Activated CD8-positive, alpha-beta T cell treated with anti-CD3 and anti-CD28 coated beads, Interleukin-2, amount 10 ng/mL, durations not matched to agents 7 days and 5 days (primary cell): ENCODE measurements around the gene CHST11. TPM values are rescaled to one million over a fixed set of nuclear protein-coding genes. Genes with fewer than 3 reads are reported as not detected.

Source experiments
- ATAC-seq: fragments of 150-1000 bp; cut with Tn5 transposase; one replicate; pipeline ENCODE4 v1.10.0; 2021; ENCODE audit warnings: moderate library complexity
- CTCF ChIA-PET: fragments of 350-600 bp; sonication (Branson Sonifier 250); formaldehyde crosslinking; loops from one replicate; lab custom pipeline; 2021; ENCODE audit warnings: antibody characterized with exemption; lab: Charles Lee
- POLR2A ChIA-PET: fragments of 350-600 bp; sonication (Branson Sonifier 250); formaldehyde crosslinking; loops from one replicate; lab custom pipeline; 2021; ENCODE audit warnings: antibody characterized with exemption; lab: Charles Lee
- DNase-seq: peaks from one replicate; pipeline ENCODE4 v3.0.0-alpha.2; 2020
- H3K27ac Mint-ChIP-seq: one replicate; pipeline ENCODE4 v1.8.0; 2021; ENCODE audit warnings: mild to moderate bottlenecking, mixed read lengths
- H3K27me3 Mint-ChIP-seq: one replicate; pipeline ENCODE4 v1.8.0; 2021; ENCODE audit warnings: low read depth, mixed read lengths
- H3K36me3 Mint-ChIP-seq: one replicate; pipeline ENCODE4 v1.8.0; 2021; ENCODE audit warnings: low read depth, mixed read lengths
- H3K4me1 Mint-ChIP-seq: one replicate; pipeline ENCODE4 v1.8.0; 2021; ENCODE audit warnings: low read depth, mixed read lengths
- H3K4me3 Mint-ChIP-seq: one replicate; pipeline ENCODE4 v1.8.0; 2021; ENCODE audit warnings: mild to moderate bottlenecking, mixed read lengths
- H3K9me3 Mint-ChIP-seq: one replicate; pipeline ENCODE4 v1.8.0; 2022; ENCODE audit warnings: mixed read lengths; ENCODE audit not compliant: insufficient read depth
- total RNA-seq, 2 experiments: library from RNA; stranded (reverse); gene quantifications; one replicate each; pipeline ENCODE4 v1.2.3, GENCODE V29; 2021

CHST11 gene
- total RNA-seq, 2 experiments from 2014 or later, result 82.1 to 85.2 TPM

GRCh38 chr12:104654665-104655609, 198.2 kb downstream of the CHST11 start:
- H3K4me1 Mint-ChIP-seq, result peaks cover 18% of the 10 kb centered on the region
- ChIA-PET POLR2A (no interaction called here), CTCF (interaction anchor here (0.8 to 1.9 kb wide), 5 partner anchors 9 to 273 kb away, joined by 3 to 8 read pairs (median 3); no protein-coding TSS in a partner anchor)
- H3K27ac Mint-ChIP-seq, result no peak overlapping the region
- ATAC-seq, result no peak
- H3K9me3 Mint-ChIP-seq, result no peaks in the 10 kb centered on the region
- H3K36me3 Mint-ChIP-seq, result peaks cover 16% of the 10 kb centered on the region
- no peak for DNase-seq
- no peak overlapping the region for H3K4me3 Mint-ChIP-seq
- H3K27me3 Mint-ChIP-seq, result no peaks in the 10 kb centered on the region

- CTCF ChIA-PET, result interaction anchor here (0.6 kb wide), 1 partner anchor 1616 kb away, joined by 3 read pairs; no protein-coding TSS in a partner anchor
- POLR2A ChIA-PET, result no interaction called here
- Mint-ChIP-seq H3K4me3 (no peak overlapping the region), H3K9me3 (no peaks in the 10 kb centered on the region), H3K27me3 (no peaks in the 10 kb centered on the region), H3K27ac (no peak overlapping the region), H3K36me3 (peaks cover 19% of the 10 kb centered on the region), H3K4me1 (peaks cover 28% of the 10 kb centered on the region)
- ATAC-seq (no peak), DNase-seq (no peak)
Measured at GRCh38 chr12:104656383-104656782, 199.6 kb downstream of the CHST11 start.

- Mint-ChIP-seq H3K4me1 (peaks cover 28% of the 10 kb centered on the region), H3K4me3 (no peak overlapping the region), H3K9me3 (no peaks in the 10 kb centered on the region), H3K27me3 (no peaks in the 10 kb centered on the region), H3K27ac (no peak overlapping the region), H3K36me3 (peaks cover 19% of the 10 kb centered on the region)
- POLR2A ChIA-PET, result no interaction called here
- no peak for ATAC-seq
- CTCF ChIA-PET, result interaction anchor here (0.7 kb wide), 1 partner anchor 10 kb away, joined by 4 read pairs; no protein-coding TSS in a partner anchor
- no peak for DNase-seq
Measured at GRCh38 chr12:104656921-104657320, 200.2 kb downstream of the CHST11 start.

DNA sequence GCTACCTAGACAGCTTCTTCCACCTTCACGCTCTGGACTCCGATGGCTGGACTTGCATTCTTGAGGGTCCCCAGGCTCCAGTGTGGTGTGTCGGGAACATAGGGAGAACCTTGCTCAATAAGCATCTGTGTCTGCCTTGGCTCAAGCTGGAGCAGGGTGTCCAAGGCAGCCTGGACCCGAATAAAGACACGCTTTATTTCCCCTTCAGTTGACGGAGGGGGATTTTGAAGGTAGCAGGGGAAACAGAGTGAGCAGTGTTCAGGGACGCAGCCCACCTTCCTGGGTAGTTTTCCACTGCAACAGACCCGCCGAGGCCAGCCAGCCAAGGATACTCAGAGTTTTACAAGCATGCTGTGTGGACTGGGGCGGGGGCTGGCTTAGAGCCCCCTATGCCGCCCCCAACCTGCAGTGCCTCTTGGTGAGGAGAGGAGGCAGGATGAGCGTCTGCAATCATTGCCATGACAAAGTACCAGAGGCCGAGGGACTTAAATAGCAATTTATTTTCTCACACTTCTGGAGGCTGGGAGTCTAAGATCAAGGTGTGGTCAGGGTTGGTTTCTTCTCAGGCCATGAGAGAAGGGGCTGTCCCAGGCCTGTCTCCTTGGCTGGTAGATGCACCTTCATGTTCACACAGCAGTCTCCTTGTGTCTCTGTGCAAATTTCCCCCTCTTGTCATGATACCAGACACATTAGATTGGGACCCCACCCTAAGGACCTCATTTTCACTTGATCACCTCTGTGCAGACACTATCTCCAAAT, 201.2 kb downstream of the CHST11 start:
- no peak overlapping the region for H3K27ac Mint-ChIP-seq
- H3K4me1 Mint-ChIP-seq, result peaks cover 25% of the 10 kb centered on the region
- peaks cover 18% of the 10 kb centered on the region for H3K36me3 Mint-ChIP-seq
- ChIA-PET POLR2A (no interaction called here), CTCF (interaction anchor here (0.7 kb wide), 1 partner anchor 9 kb away, joined by 4 read pairs; no protein-coding TSS in a partner anchor)
- no peaks in the 10 kb centered on the region for H3K27me3 Mint-ChIP-seq
- ATAC-seq, result no peak
- no peaks in the 10 kb centered on the region for H3K9me3 Mint-ChIP-seq
- no peak overlapping the region for H3K4me3 Mint-ChIP-seq
- no peak for DNase-seq

GRCh38 chr12:104659058-104659457, 202.3 kb downstream of the CHST11 start:
- H3K4me1 Mint-ChIP-seq, result peaks cover 14% of the 10 kb centered on the region
- DNase-seq (no peak), ATAC-seq (no peak)
- H3K4me3 Mint-ChIP-seq, result no peak overlapping the region
- H3K27ac Mint-ChIP-seq, result no peak overlapping the region
- ChIA-PET CTCF (no interaction called here), POLR2A (interaction anchor here (0.6 kb wide), 1 partner anchor 79 kb away, joined by 3 read pairs; no protein-coding TSS in a partner anchor)
- no peaks in the 10 kb centered on the region for H3K27me3 Mint-ChIP-seq
- no peaks in the 10 kb centered on the region for H3K9me3 Mint-ChIP-seq
- peaks cover 12% of the 10 kb centered on the region for H3K36me3 Mint-ChIP-seq

DNA sequence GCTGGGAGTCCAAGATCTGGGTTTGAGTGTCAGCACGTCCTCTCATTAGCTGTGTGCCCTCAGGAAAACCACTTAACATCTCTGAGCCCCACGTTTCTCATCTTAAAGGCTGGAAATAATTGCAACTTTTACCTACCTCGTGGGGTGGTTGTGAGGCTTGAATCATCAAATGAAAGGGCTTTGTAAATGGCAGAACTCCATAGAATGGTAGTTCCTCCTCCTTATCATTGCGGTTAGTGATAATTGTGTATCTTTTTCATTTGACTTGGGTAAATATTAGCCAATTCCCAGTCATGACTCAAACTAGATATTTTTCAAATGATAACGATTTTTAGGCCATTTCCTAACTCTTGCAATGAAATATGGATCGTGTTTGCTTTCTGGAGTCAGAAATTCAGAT, 205.5 kb downstream of the CHST11 start:
- DNase-seq (no peak), ATAC-seq (no peak)
- no peak overlapping the region for H3K4me3 Mint-ChIP-seq
- peaks cover 18% of the 10 kb centered on the region for H3K4me1 Mint-ChIP-seq
- H3K36me3 Mint-ChIP-seq, result peaks cover 15% of the 10 kb centered on the region
- ChIA-PET CTCF (interaction anchor here (1.3 to 2.7 kb wide), 2 partner anchors 22 to 281 kb away, joined by 3 to 11 read pairs; no protein-coding TSS in a partner anchor), POLR2A (no interaction called here)
- H3K9me3 Mint-ChIP-seq, result no peaks in the 10 kb centered on the region
- H3K27me3 Mint-ChIP-seq, result no peaks in the 10 kb centered on the region
- H3K27ac Mint-ChIP-seq, result no peak overlapping the region

DNA sequence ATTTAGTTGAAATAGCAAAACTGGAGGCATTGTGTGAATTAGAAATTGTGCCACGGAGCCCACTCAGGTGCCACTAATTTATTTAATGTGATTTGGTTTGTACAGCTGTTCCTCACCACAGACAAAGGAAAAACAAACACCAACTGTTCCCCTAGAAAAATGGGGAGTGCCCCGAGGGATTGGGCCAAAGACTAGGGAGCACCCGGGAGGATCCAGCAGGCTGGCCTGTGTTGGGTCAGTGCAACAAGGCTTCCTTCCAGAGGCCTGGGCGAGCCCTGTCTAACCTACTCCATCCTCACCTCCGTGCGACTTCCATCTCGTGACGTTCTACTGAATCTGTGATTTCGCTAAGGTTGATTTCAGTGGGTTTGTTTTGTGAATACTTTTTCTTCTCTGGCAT, 206.2 kb downstream of the CHST11 start:
- Mint-ChIP-seq H3K4me1 (peaks cover 19% of the 10 kb centered on the region), H3K9me3 (no peaks in the 10 kb centered on the region), H3K27me3 (no peaks in the 10 kb centered on the region), H3K4me3 (no peak overlapping the region), H3K27ac (no peak overlapping the region), H3K36me3 (peaks cover 14% of the 10 kb centered on the region)
- CTCF ChIA-PET, result interaction anchor here (0.9 to 2.7 kb wide), 3 partner anchors 9 to 282 kb away, joined by 3 to 11 read pairs (median 3); no protein-coding TSS in a partner anchor
- no peak for ATAC-seq
- POLR2A ChIA-PET, result interaction anchor here (0.6 kb wide), 1 partner anchor 24 kb away, joined by 3 read pairs; no protein-coding TSS in a partner anchor
- DNase-seq, result no peak

DNA sequence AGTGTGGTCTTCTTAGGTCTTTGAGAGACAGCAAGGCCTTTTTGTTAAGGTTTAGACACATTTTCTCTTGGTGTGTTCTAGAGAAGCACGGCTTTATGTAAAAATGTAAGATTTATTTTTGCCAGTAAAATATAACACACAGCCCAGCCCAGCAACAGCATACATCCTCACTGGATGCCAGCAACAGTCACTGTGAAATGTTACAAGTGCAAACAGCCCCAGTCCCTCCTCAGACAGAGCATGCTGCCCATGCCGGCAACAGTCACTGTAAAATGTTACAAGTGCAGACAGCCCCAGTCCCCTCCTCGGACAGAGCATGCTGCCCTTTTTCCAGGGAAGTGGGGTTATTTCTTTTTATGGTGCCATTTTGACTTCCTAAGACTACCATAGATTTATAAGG, 207.6 kb downstream of the CHST11 start:
- no peak overlapping the region for H3K4me3 Mint-ChIP-seq
- H3K27ac Mint-ChIP-seq, result no peak overlapping the region
- DNase-seq, result no peak
- H3K27me3 Mint-ChIP-seq, result no peaks in the 10 kb centered on the region
- no peaks in the 10 kb centered on the region for H3K9me3 Mint-ChIP-seq
- H3K36me3 Mint-ChIP-seq, result peaks cover 14% of the 10 kb centered on the region
- H3K4me1 Mint-ChIP-seq, result peaks cover 33% of the 10 kb centered on the region
- ChIA-PET CTCF (interaction anchor here (2.7 kb wide), 1 partner anchor 283 kb away, joined by 11 read pairs; no protein-coding TSS in a partner anchor), POLR2A (no interaction called here)
- ATAC-seq, result no peak

DNA sequence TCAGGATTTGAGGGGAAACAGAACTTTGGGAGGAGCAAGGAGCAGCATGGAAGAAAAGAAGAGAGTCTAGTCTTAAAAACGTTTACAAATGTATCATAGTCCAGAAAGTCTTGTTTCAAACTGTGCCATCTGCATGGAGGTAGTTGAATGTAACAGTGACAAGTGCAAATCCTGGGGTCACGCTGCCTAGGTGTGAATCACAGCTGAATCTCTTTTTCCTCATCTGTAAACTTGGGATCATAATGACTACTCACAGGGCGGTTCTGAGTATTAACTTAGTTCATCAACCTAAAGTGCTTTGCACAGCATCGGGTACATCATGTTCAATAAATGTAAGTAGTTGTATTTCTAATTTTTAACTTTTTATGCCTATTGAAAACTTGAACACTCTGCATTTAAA, 208.5 kb downstream of the CHST11 start:
- Mint-ChIP-seq H3K4me3 (no peak overlapping the region), H3K9me3 (no peaks in the 10 kb centered on the region), H3K27me3 (no peaks in the 10 kb centered on the region), H3K27ac (no peak overlapping the region), H3K36me3 (peaks cover 14% of the 10 kb centered on the region), H3K4me1 (peaks cover 37% of the 10 kb centered on the region)
- CTCF ChIA-PET, result no interaction called here
- ATAC-seq (no peak), DNase-seq (no peak)
- POLR2A ChIA-PET, result no interaction called here

- peaks cover 50% of the 10 kb centered on the region for H3K4me1 Mint-ChIP-seq
- no peak overlapping the region for H3K4me3 Mint-ChIP-seq
- H3K27me3 Mint-ChIP-seq, result no peaks in the 10 kb centered on the region
- CTCF ChIA-PET, result interaction anchor here (1.3 to 2.6 kb wide), 4 partner anchors 10 to 285 kb away, joined by 3 to 9 read pairs (median 6); no protein-coding TSS in a partner anchor
- H3K36me3 Mint-ChIP-seq, result peaks cover 23% of the 10 kb centered on the region
- ATAC-seq, result no peak
- POLR2A ChIA-PET, result interaction anchor here (0.9 kb wide), 1 partner anchor 21 kb away, joined by 3 read pairs; no protein-coding TSS in a partner anchor
- no peak for DNase-seq
- H3K9me3 Mint-ChIP-seq, result no peaks in the 10 kb centered on the region
- H3K27ac Mint-ChIP-seq, result no peak overlapping the region
Measured at GRCh38 chr12:104667139-104667538, 210.4 kb downstream of the CHST11 start.

DNA sequence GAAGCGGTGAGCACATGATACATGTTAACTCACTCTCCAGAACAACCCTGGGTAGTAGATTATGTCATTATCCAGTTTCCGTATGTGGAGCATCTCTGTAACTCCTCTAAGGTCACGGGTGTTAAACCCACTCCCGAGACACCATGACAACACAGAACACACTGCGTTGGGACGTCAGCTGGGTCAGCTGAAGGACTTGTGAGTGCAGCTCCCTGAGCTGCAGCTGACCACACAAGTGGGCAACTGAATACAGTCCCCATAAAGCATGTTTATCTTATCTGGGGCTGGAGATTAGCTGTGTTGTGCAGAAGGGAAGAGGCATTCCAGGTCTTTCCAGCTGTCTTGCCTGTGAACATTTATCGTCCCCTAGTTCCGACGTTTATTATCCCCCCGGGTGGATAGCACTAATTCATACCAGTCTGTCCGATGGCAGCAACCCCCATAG, 211.5 kb downstream of the CHST11 start:
- ChIA-PET CTCF (interaction anchor here (1.8 to 2.6 kb wide), 2 partner anchors 14 to 287 kb away, joined by 8 to 9 read pairs; no protein-coding TSS in a partner anchor), POLR2A (no interaction called here)
- DNase-seq (no peak), ATAC-seq (no peak)
- no peak overlapping the region for H3K4me3 Mint-ChIP-seq
- H3K36me3 Mint-ChIP-seq, result peaks cover 25% of the 10 kb centered on the region
- H3K27me3 Mint-ChIP-seq, result no peaks in the 10 kb centered on the region
- H3K9me3 Mint-ChIP-seq, result no peaks in the 10 kb centered on the region
- peaks cover 58% of the 10 kb centered on the region for H3K4me1 Mint-ChIP-seq
- peak overlapping the region; percentile 37 for H3K27ac Mint-ChIP-seq
